GM21529 (cell line): Measurements from ENCODE around the gene ALK.

ENCODE experiments used
- ATAC-seq: cut with Tn5 transposase; IDR thresholded peaks from one replicate; pipeline ENCODE4 v1.9.1; 2021; ENCODE audit not compliant: unreplicated experiment

The ALK gene

GRCh38 chr2:29463181-29463900, 458.0 kb downstream of the ALK start:
- ATAC-seq = no peak

- no peak for ATAC-seq
Measured at GRCh38 chr2:29462293-29462692, 459.1 kb downstream of the ALK start.

- no peak for ATAC-seq
Measured at GRCh38 chr2:29460190-29460589, 461.2 kb downstream of the ALK start.

- no peak for ATAC-seq
Measured at GRCh38 chr2:29459445-29460179, 461.8 kb downstream of the ALK start.

- ATAC-seq = no peak
Measured at GRCh38 chr2:29456429-29456828, 465.0 kb downstream of the ALK start.

- ATAC-seq = no peak
Measured at GRCh38 chr2:29455200-29455860, 466.1 kb downstream of the ALK start.

- ATAC-seq = no peak
Measured at GRCh38 chr2:29452036-29452435, 469.4 kb downstream of the ALK start.

GRCh38 chr2:29450596-29451222, 470.7 kb downstream of the ALK start:
- no peak for ATAC-seq

- ATAC-seq = no peak
Measured at GRCh38 chr2:29449499-29449898, 471.9 kb downstream of the ALK start.

- ATAC-seq = no peak
Measured at GRCh38 chr2:29448096-29448688, 473.2 kb downstream of the ALK start.

GRCh38 chr2:29447513-29447912, 473.9 kb downstream of the ALK start:
- ATAC-seq = no peak

GRCh38 chr2:29446847-29447246, 474.5 kb downstream of the ALK start:
- no peak for ATAC-seq

- ATAC-seq = no peak
Measured at GRCh38 chr2:29444150-29444549, 477.2 kb downstream of the ALK start.

- no peak for ATAC-seq
Measured at GRCh38 chr2:29443627-29444026, 477.8 kb downstream of the ALK start.

GRCh38 chr2:29443151-29443550, 478.2 kb downstream of the ALK start:
- no peak for ATAC-seq

GRCh38 chr2:29440921-29441623, 480.3 kb downstream of the ALK start:
- ATAC-seq = no peak

- ATAC-seq = no peak
Measured at GRCh38 chr2:29433920-29434319, 487.5 kb downstream of the ALK start.

- ATAC-seq = no peak
Measured at GRCh38 chr2:29433128-29433527, 488.3 kb downstream of the ALK start.

- no peak for ATAC-seq
Measured at GRCh38 chr2:29431485-29431884, 489.9 kb downstream of the ALK start.

GRCh38 chr2:29430382-29431112, 490.8 kb downstream of the ALK start:
- ATAC-seq = no peak
